H9 (cell line): ENCODE results near the gene KCNJ12. TPM values are rescaled to one million over a fixed set of nuclear protein-coding genes. Genes with fewer than 3 reads are reported as not detected.
"Not testable (repeated sequence)": the region's sequence is repeated elsewhere in the genome, so short reads cannot be mapped to it uniquely, and the experiment has no call there.

Experiments used
- DNase-seq: peaks from one replicate; pipeline ENCODE4 v3.0.0-alpha.2; 2017
- H2AFZ ChIP-seq: one replicate; pipeline ENCODE4 v1.6.1; 2013; ENCODE audit warnings: mild to moderate bottlenecking, low read length, control low read depth, moderate library complexity
- H2AK5ac ChIP-seq: 2 replicates; pipeline ENCODE4 v1.6.1; 2013; ENCODE audit warnings: low read length, control low read depth, mixed read lengths; ENCODE audit not compliant: insufficient read length
- H2BK120ac ChIP-seq: one replicate; pipeline ENCODE4 v1.6.1; 2013; ENCODE audit warnings: low read depth, mild to moderate bottlenecking, low read length, control low read depth, inconsistent platforms; ENCODE audit not compliant: poor library complexity, severe bottlenecking
- H2BK12ac ChIP-seq: 2 replicates; pipeline ENCODE4 v1.6.1; 2013; ENCODE audit warnings: low read length, control low read depth, mixed read lengths, low read depth; ENCODE audit not compliant: insufficient read length
- H2BK15ac ChIP-seq: 2 replicates; pipeline ENCODE4 v1.6.1; 2013; ENCODE audit warnings: low read depth, low read length, control low read depth
- H2BK20ac ChIP-seq: one replicate; pipeline ENCODE4 v1.6.1; 2013; ENCODE audit warnings: low read depth, mild to moderate bottlenecking, low read length, control low read depth, inconsistent platforms; ENCODE audit not compliant: poor library complexity, severe bottlenecking
- H2BK5ac ChIP-seq: 2 replicates; pipeline ENCODE4 v1.6.1; 2013; ENCODE audit warnings: low read length, control low read depth, mixed read lengths; ENCODE audit not compliant: insufficient read length
- H3K14ac ChIP-seq: 2 replicates; pipeline ENCODE4 v1.6.1; 2013; ENCODE audit warnings: low read length, control low read depth; ENCODE audit not compliant: insufficient read depth
- H3K18ac ChIP-seq: 2 replicates; pipeline ENCODE4 v1.6.1; 2013; ENCODE audit warnings: low read depth, mild to moderate bottlenecking, mixed read lengths, low read length, control low read depth; ENCODE audit not compliant: insufficient read length
- H3K23ac ChIP-seq: 2 replicates; pipeline ENCODE4 v1.6.1; 2013; ENCODE audit warnings: low read length, control low read depth, mixed read lengths, low read depth; ENCODE audit not compliant: insufficient read length
- H3K23me2 ChIP-seq: 2 replicates; pipeline ENCODE4 v1.6.1; 2013; ENCODE audit warnings: low read depth, mild to moderate bottlenecking, mixed read lengths, low read length, control low read depth; ENCODE audit not compliant: insufficient read length, poor library complexity, severe bottlenecking
- H3K27ac ChIP-seq: 2 replicates; pipeline ENCODE4 v1.5.1; 2013; ENCODE audit warnings: low read length, control low read depth, mixed read lengths, low read depth; ENCODE audit not compliant: insufficient read length
- H3K27me3 ChIP-seq: 2 replicates; pipeline ENCODE4 v1.6.1; 2013; ENCODE audit warnings: low read length, control low read depth, inconsistent platforms; ENCODE audit not compliant: insufficient read depth
- H3K4ac ChIP-seq: 2 replicates; pipeline ENCODE4 v1.6.1; 2013; ENCODE audit warnings: low read depth, mild to moderate bottlenecking, control low read depth, inconsistent platforms, low read length, moderate library complexity
- H3K4me1 ChIP-seq: 2 replicates; pipeline ENCODE4 v1.6.1; 2013; ENCODE audit warnings: low read length, control low read depth, inconsistent platforms; ENCODE audit not compliant: insufficient read depth
- H3K4me2 ChIP-seq: 2 replicates; pipeline ENCODE4 v1.6.1; 2013; ENCODE audit warnings: low read length, control low read depth, mixed read lengths; ENCODE audit not compliant: insufficient read length, insufficient read depth
- H3K56ac ChIP-seq: 2 replicates; pipeline ENCODE4 v1.6.1; 2013; ENCODE audit warnings: low read depth, mild to moderate bottlenecking, mixed read lengths, low read length, control low read depth; ENCODE audit not compliant: insufficient read length
- H3K79me1 ChIP-seq: 2 replicates; pipeline ENCODE4 v1.6.1; 2013; ENCODE audit warnings: low read depth, mild to moderate bottlenecking, moderate library complexity, low read length, control low read depth, inconsistent platforms; ENCODE audit not compliant: insufficient read depth, poor library complexity, severe bottlenecking
- H3K79me2 ChIP-seq: 2 replicates; pipeline ENCODE4 v1.6.1; 2013; ENCODE audit warnings: low read length, control low read depth, inconsistent platforms; ENCODE audit not compliant: insufficient read depth
- H3K9ac ChIP-seq: 2 replicates; pipeline ENCODE4 v1.6.1; 2013; ENCODE audit warnings: low read length, control low read depth, mixed read lengths; ENCODE audit not compliant: insufficient read length; ENCODE audit errors: extremely low read depth
- H3K9me3 ChIP-seq: one replicate; pipeline ENCODE4 v1.6.1; 2013; ENCODE audit warnings: low read depth, low read length, inconsistent platforms; ENCODE audit not compliant: control insufficient read depth
- H3T11ph ChIP-seq: one replicate; pipeline ENCODE4 v1.6.1; 2013; ENCODE audit warnings: mild to moderate bottlenecking, low read length, control low read depth, inconsistent platforms
- H4K20me1 ChIP-seq: one replicate; pipeline ENCODE4 v1.6.1; 2013; ENCODE audit not compliant: control insufficient read depth, insufficient read length, insufficient read depth
- H4K5ac ChIP-seq: 2 replicates; pipeline ENCODE4 v1.6.1; 2013; ENCODE audit warnings: low read depth, mild to moderate bottlenecking, mixed read lengths, low read length, control low read depth; ENCODE audit not compliant: insufficient read length
- H4K8ac ChIP-seq: replicated peaks from 2 replicates; pipeline ENCODE4 v1.6.1; 2013; ENCODE audit warnings: low read length, control low read depth, mixed read lengths, low read depth; ENCODE audit not compliant: insufficient read length
- H4K91ac ChIP-seq: 2 replicates; pipeline ENCODE4 v1.6.1; 2013; ENCODE audit warnings: low read depth, mild to moderate bottlenecking, moderate library complexity, mixed read lengths, low read length, control low read depth; ENCODE audit not compliant: insufficient read length
- H3K27ac Mint-ChIP-seq, 3 experiments: 2 replicates in 2 of 3; 3 replicates in 1 of 3; pipeline ENCODE4 v1.8.0; 2020 to 2021; ENCODE audit warnings: mixed read lengths in 3 of 3, mild to moderate bottlenecking in 1 of 3, moderate library complexity in 1 of 3
- H3K27me3 Mint-ChIP-seq: 2 replicates; pipeline ENCODE4 v1.8.0; 2021; ENCODE audit warnings: low read depth, mild to moderate bottlenecking, moderate library complexity, mixed read lengths
- H3K36me3 Mint-ChIP-seq, 3 experiments: 2 replicates in 2 of 3; 3 replicates in 1 of 3; pipeline ENCODE4 v1.8.0; 2020 to 2021; ENCODE audit warnings: low read depth in 3 of 3, mixed read lengths in 3 of 3; ENCODE audit not compliant: insufficient read depth in 1 of 3
- H3K4me1 Mint-ChIP-seq, 2 experiments: 2 replicates each; pipeline ENCODE4 v1.8.0; 2020; ENCODE audit warnings: mixed read lengths in 2 of 2
- H3K4me3 Mint-ChIP-seq, 2 experiments: 2 replicates in 1 of 2; 3 replicates in 1 of 2; pipeline ENCODE4 v1.8.0; 2020 to 2021; ENCODE audit warnings: mild to moderate bottlenecking in 2 of 2, mixed read lengths in 2 of 2, moderate library complexity in 1 of 2
- H3K9me3 Mint-ChIP-seq, 2 experiments: 2 replicates in 1 of 2; 3 replicates in 1 of 2; pipeline ENCODE4 v1.8.0; 2020; ENCODE audit warnings: mild to moderate bottlenecking in 2 of 2, mixed read lengths in 2 of 2, moderate library complexity in 1 of 2
- WGBS: extraction: QIAGEN DNeasy Blood & Tissue Kit; methylation state at CpG from one replicate; pipeline ENCODE4 v1.1.7; 2013; ENCODE audit warnings: missing lambda C conversion rate, low lambda C conversion rate, mixed read lengths; ENCODE audit not compliant: insufficient read length; ENCODE audit errors: extremely low coverage; 5-methylcytosine and 5-hydroxymethylcytosine counted together
- total RNA-seq: library from RNA; stranded (reverse); gene quantifications from 2 replicates; pipeline ENCODE4 v1.2.1, GENCODE V29; 2021

Gene KCNJ12
- total RNA-seq, 1 experiment from 2014 or later: 0.39 TPM

- DNase-seq, H2AK5ac ChIP-seq, H3T11ph ChIP-seq, H4K20me1 ChIP-seq, H3K4ac ChIP-seq, H2BK5ac ChIP-seq, H3K9me3 ChIP-seq, H3K14ac ChIP-seq, H3K36me3 Mint-ChIP-seq, H2BK120ac ChIP-seq, H2BK12ac ChIP-seq, H3K4me1 Mint-ChIP-seq, H3K79me1 ChIP-seq, H3K79me2 ChIP-seq, H3K9ac ChIP-seq, H3K4me3 Mint-ChIP-seq, H4K5ac ChIP-seq, H4K8ac ChIP-seq, H3K4me2 ChIP-seq, H2BK15ac ChIP-seq, H3K27ac ChIP-seq, H3K18ac ChIP-seq, H3K27me3 Mint-ChIP-seq, H4K91ac ChIP-seq, H2AFZ ChIP-seq, H3K23me2 ChIP-seq, H3K27ac Mint-ChIP-seq, H3K23ac ChIP-seq, H2BK20ac ChIP-seq, H3K27me3 ChIP-seq, H3K56ac ChIP-seq, H3K4me1 ChIP-seq: not testable (repeated sequence)
- no CpG with 5 or more reads among the region's 30 CpGs for WGBS
- peaks cover 7 to 15% of the 10 kb centered on the region in 2 experiments; a peak in 4 of 5 replicates for H3K9me3 Mint-ChIP-seq
Measured at GRCh38 chr17:21416471-21416981, 40.4 kb downstream of the KCNJ12 start.

GRCh38 chr17:21417349-21417748 is 41.2 kb downstream of the KCNJ12 start:
- H3K79me2 ChIP-seq, H3K27me3 Mint-ChIP-seq, H2AFZ ChIP-seq, H3K4me3 Mint-ChIP-seq, H3K23me2 ChIP-seq, H2BK5ac ChIP-seq, H2BK20ac ChIP-seq, H3K36me3 Mint-ChIP-seq, H3K18ac ChIP-seq, H2BK15ac ChIP-seq, H3K27me3 ChIP-seq, H3K56ac ChIP-seq, H3K23ac ChIP-seq, H4K91ac ChIP-seq, H3K4me1 Mint-ChIP-seq, H3K14ac ChIP-seq, H3K4me2 ChIP-seq, H3K27ac Mint-ChIP-seq, H4K5ac ChIP-seq, H4K8ac ChIP-seq, H3K9me3 ChIP-seq, H3K4me1 ChIP-seq, H3K79me1 ChIP-seq, H3T11ph ChIP-seq, H2BK120ac ChIP-seq, H3K4ac ChIP-seq, H2AK5ac ChIP-seq, DNase-seq, H3K27ac ChIP-seq, H4K20me1 ChIP-seq, H2BK12ac ChIP-seq, H3K9ac ChIP-seq: not testable (repeated sequence)
- peaks cover 8 to 13% of the 10 kb centered on the region in 2 experiments; a peak in 4 of 5 replicates for H3K9me3 Mint-ChIP-seq
- no CpG with 5 or more reads among the region's 10 CpGs for WGBS
